HEK293 (cell line): ENCODE measurements around the gene ZBTB20.

Experiments
- CTCF ChIA-PET: fragments of 350-600 bp; formaldehyde crosslinking; extraction: SDS; loops from one replicate; lab custom pipeline; 2021; ENCODE audit warnings: antibody characterized with exemption; lab: Yijun Ruan, JAX
- POLR2A ChIA-PET: fragments of 300-600 bp; formaldehyde crosslinking; extraction: SDS; loops from one replicate; lab custom pipeline; 2020; ENCODE audit warnings: antibody characterized with exemption, inconsistent platforms; lab: Yijun Ruan, JAX
- H3K27ac ChIP-seq: fragments of 200-500 bp; sonication (Bioruptor generic); 2 replicates; pipeline ENCODE4 v1.5.1; 2014; ENCODE audit warnings: low read depth, low read length, control low read depth, inconsistent platforms; ENCODE audit errors: extremely low read depth
- H3K36me3 ChIP-seq, 2 experiments: fragments of 200-500 bp in 1 of 2; sonication (Bioruptor generic) in 1 of 2; 1 replicate in 1 of 2; 2 replicates in 1 of 2; pipeline ENCODE4 v1.5.1; 2014 to 2017; ENCODE audit warnings: inconsistent platforms in 2 of 2, low read length in 2 of 2; ENCODE audit not compliant: control insufficient read depth in 2 of 2, insufficient read depth in 1 of 2
- H3K4me1 ChIP-seq: fragments of 200-500 bp; sonication (Bioruptor generic); 2 replicates; pipeline ENCODE4 v1.5.1; 2014; ENCODE audit warnings: mild to moderate bottlenecking, low read length, inconsistent platforms; ENCODE audit not compliant: control insufficient read depth, insufficient read depth
- H3K4me3 ChIP-seq: 2 replicates; pipeline ENCODE4 v1.5.1; 2011; ENCODE audit warnings: low read depth, mild to moderate bottlenecking, control low read depth, low read length, moderate library complexity
- H3K9me3 ChIP-seq: fragments of 200-500 bp; sonication (Bioruptor generic); 2 replicates; pipeline ENCODE4 v1.5.1; 2014; ENCODE audit warnings: low read depth, low read length, inconsistent platforms; ENCODE audit not compliant: control insufficient read depth, insufficient read depth
- HOXD13 ChIP-seq: sonication (generic); formaldehyde crosslinking; IDR thresholded peaks from 2 replicates; pipeline ENCODE4 v1.8.0; 2022; ENCODE audit warnings: missing genetic modification reagents, borderline replicate concordance
- OSR2 ChIP-seq: fragments of 450-650 bp; formaldehyde crosslinking; IDR thresholded peaks from 2 replicates; pipeline ENCODE4 v1.5.1; 2016; ENCODE audit warnings: missing biosample characterization, missing genetic modification characterization
- ZFP41 ChIP-seq: fragments of 450-650 bp; formaldehyde crosslinking; IDR thresholded peaks from 2 replicates; pipeline ENCODE4 v1.5.1; 2016; ENCODE audit warnings: missing biosample characterization, missing genetic modification characterization, borderline replicate concordance
- ZNF169 ChIP-seq: fragments of 450-650 bp; formaldehyde crosslinking; IDR thresholded peaks from 2 replicates; pipeline ENCODE4 v1.5.1; 2016; ENCODE audit warnings: missing biosample characterization, missing genetic modification characterization
- ZNF174 ChIP-seq: fragments of 450-650 bp; formaldehyde crosslinking; IDR thresholded peaks from 2 replicates; pipeline ENCODE4 v1.5.0; 2017; ENCODE audit warnings: missing biosample characterization, mild to moderate bottlenecking, missing genetic modification characterization
- ZNF311 ChIP-seq: fragments of 450-650 bp; formaldehyde crosslinking; IDR thresholded peaks from 2 replicates; pipeline ENCODE4 v1.5.1; 2017; ENCODE audit warnings: missing biosample characterization, missing genetic modification characterization, borderline replicate concordance
- ZNF404 ChIP-seq: fragments of 450-650 bp; formaldehyde crosslinking; IDR thresholded peaks from 2 replicates; pipeline ENCODE4 v1.5.1; 2017; ENCODE audit warnings: missing biosample characterization, missing genetic modification characterization
- ZNF433 ChIP-seq: fragments of 450-650 bp; formaldehyde crosslinking; IDR thresholded peaks from 2 replicates; pipeline ENCODE4 v1.5.1; 2016; ENCODE audit warnings: missing biosample characterization, missing genetic modification characterization, low read depth
- ZNF48 ChIP-seq: fragments of 450-650 bp; formaldehyde crosslinking; IDR thresholded peaks from 2 replicates; pipeline ENCODE4 v1.5.1; 2016; ENCODE audit warnings: missing biosample characterization, missing genetic modification characterization
- ZNF701 ChIP-seq: fragments of 450-650 bp; formaldehyde crosslinking; IDR thresholded peaks from 2 replicates; pipeline ENCODE4 v1.5.1; 2016; ENCODE audit warnings: missing biosample characterization, missing genetic modification characterization
- ZSCAN23 ChIP-seq: fragments of 450-650 bp; formaldehyde crosslinking; IDR thresholded peaks from 2 replicates; pipeline ENCODE4 v1.5.1; 2016; ENCODE audit warnings: missing biosample characterization, missing genetic modification characterization
- TF ChIP-seq, protein P1 (sequence below): fragments of 450-650 bp; formaldehyde crosslinking; IDR thresholded peaks from 2 replicates; pipeline ENCODE4 v1.5.1; 2016; ENCODE audit warnings: missing biosample characterization, missing genetic modification characterization
- TF ChIP-seq, protein P2 (sequence below): fragments of 450-650 bp; formaldehyde crosslinking; IDR thresholded peaks from 2 replicates; pipeline ENCODE4 v1.5.1; 2017; ENCODE audit warnings: missing biosample characterization, missing genetic modification characterization
- TF ChIP-seq, protein P3 (sequence below): fragments of 450-650 bp; formaldehyde crosslinking; IDR thresholded peaks from 2 replicates; pipeline ENCODE4 v1.5.1; 2016; ENCODE audit warnings: missing biosample characterization, missing genetic modification characterization
- TF ChIP-seq, protein P4 (sequence below): fragments of 450-650 bp; formaldehyde crosslinking; IDR thresholded peaks from 2 replicates; pipeline ENCODE4 v1.5.1; 2017; ENCODE audit warnings: missing biosample characterization, missing genetic modification characterization

ZBTB20 gene

DNA sequence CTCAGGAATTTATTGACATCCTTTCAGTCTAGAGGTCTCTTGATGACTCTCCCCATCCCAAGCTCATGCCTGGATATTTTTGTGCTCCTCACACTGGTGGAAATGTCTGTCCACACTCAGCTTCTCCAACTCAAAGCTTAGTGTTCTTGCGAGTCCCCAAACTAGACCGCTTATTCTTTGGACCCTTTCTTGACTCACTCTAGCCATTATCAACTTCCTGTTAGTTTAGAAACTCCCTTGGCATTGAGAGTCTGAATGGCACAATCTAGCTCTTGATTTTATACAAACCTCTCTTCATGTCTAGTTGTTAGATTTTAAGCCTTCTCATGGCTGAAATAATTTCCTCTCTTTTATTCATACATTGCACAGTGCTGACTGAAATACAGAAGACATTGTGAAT, 833.7 kb downstream of the ZBTB20 start:
- POLR2A ChIA-PET, result no interaction called here
- no peaks in the 10 kb centered on the region for H3K4me1 ChIP-seq
- H3K9me3 ChIP-seq, result no peaks in the 10 kb centered on the region
- H3K4me3 ChIP-seq, result no peak overlapping the region
- H3K27ac ChIP-seq, result no peak overlapping the region
- no peak for TF ChIP-seq ZNF701 (tag by site-specific recombination)
- TF ChIP-seq, all 188 proteins: peak for 0
- CTCF ChIA-PET, result interaction anchor here (0.6 kb wide), 1 partner anchor 22 kb away, joined by 3 read pairs; no protein-coding TSS in a partner anchor
- H3K36me3 ChIP-seq, result no peaks in the 10 kb centered on the region

DNA sequence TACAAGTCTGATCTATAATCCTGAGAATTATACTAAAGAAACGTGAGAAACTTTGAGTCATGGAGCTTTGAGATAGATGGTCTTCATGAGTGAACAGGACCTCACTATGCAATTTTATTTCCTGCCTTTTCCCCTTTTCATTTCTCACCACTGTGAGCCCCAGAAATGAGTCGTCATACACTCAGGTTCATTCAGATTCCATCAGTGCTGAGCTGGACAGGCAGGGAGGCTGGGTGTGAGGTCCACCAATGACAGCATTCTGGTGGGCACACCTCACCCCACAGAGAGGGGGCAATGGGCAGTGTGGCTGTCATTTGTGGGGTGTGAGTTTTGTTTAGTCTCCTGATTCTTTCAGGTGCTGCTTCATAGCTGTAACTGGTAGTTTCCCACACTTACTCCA, 836.4 kb downstream of the ZBTB20 start:
- Histone ChIP-seq H3K4me3 (no peak overlapping the region), H3K9me3 (no peaks in the 10 kb centered on the region), H3K4me1 (no peaks in the 10 kb centered on the region), H3K36me3 (no peaks in the 10 kb centered on the region), H3K27ac (no peak overlapping the region)
- TF ChIP-seq, protein P1, sequence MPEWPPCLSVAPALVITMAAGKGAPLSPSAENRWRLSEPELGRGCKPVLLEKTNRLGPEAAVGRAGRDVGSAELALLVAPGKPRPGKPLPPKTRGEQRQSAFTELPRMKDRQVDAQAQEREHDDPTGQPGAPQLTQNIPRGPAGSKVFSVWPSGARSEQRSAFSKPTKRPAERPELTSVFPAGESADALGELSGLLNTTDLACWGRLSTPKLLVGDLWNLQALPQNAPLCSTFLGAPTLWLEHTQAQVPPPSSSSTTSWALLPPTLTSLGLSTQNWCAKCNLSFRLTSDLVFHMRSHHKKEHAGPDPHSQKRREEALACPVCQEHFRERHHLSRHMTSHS (tag by site-specific recombination), result no peak
- TF ChIP-seq, protein P2, sequence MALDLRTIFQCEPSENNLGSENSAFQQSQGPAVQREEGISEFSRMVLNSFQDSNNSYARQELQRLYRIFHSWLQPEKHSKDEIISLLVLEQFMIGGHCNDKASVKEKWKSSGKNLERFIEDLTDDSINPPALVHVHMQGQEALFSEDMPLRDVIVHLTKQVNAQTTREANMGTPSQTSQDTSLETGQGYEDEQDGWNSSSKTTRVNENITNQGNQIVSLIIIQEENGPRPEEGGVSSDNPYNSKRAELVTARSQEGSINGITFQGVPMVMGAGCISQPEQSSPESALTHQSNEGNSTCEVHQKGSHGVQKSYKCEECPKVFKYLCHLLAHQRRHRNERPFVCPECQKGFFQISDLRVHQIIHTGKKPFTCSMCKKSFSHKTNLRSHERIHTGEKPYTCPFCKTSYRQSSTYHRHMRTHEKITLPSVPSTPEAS (tag by site-specific recombination), result no peak
- TF ChIP-seq ZNF48 (tag by site-specific recombination) (no peak), HOXD13 (no peak), ZFP41 (tag by site-specific recombination) (no peak), ZNF169 (tag by site-specific recombination) (no peak)
- CTCF ChIA-PET, result interaction anchor here (0.5 to 1.7 kb wide), 2 partner anchors 11 to 660 kb away, joined by 4 to 5 read pairs; no protein-coding TSS in a partner anchor
- POLR2A ChIA-PET, result no interaction called here

DNA sequence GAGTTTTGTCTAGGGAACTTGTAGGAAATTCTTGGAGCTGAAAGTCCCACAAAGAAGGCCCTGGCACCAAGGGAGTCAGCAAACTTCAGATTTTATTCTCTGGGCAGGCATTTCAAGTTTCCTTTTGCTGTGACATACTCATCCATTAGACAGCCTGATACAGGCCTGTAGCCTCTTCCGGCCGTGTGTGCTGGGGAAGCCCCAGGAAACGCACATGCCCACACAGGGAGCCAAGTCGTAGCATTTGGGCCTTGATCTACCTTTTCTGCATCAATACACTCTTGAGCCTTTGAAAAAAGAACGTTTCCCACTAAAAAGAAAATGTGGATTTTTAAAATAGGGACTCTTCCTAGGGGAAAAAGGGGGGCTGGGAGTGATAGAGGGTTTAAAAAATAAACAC, 838.3 kb downstream of the ZBTB20 start:
- H3K27ac ChIP-seq, result no peak overlapping the region
- no peaks in the 10 kb centered on the region for H3K9me3 ChIP-seq
- ChIA-PET POLR2A (no interaction called here), CTCF (interaction anchor here (1.6 kb wide), 1 partner anchor 18 kb away, joined by 4 read pairs; no protein-coding TSS in a partner anchor)
- H3K36me3 ChIP-seq, result no peaks in the 10 kb centered on the region
- H3K4me3 ChIP-seq, result no peak overlapping the region
- H3K4me1 ChIP-seq, result no peaks in the 10 kb centered on the region
- TF ChIP-seq, protein P3, sequence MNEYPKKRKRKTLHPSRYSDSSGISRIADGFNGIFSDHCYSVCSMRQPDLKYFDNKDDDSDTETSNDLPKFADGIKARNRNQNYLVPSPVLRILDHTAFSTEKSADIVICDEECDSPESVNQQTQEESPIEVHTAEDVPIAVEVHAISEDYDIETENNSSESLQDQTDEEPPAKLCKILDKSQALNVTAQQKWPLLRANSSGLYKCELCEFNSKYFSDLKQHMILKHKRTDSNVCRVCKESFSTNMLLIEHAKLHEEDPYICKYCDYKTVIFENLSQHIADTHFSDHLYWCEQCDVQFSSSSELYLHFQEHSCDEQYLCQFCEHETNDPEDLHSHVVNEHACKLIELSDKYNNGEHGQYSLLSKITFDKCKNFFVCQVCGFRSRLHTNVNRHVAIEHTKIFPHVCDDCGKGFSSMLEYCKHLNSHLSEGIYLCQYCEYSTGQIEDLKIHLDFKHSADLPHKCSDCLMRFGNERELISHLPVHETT (tag by site-specific recombination), result no peak
- TF ChIP-seq ZNF433 (tag by site-specific recombination) (no peak), ZNF174 (no peak), OSR2 (no peak), ZNF404 (tag by site-specific recombination) (no peak), ZSCAN23 (tag by site-specific recombination) (no peak), ZNF311 (tag by site-specific recombination) (no peak)

DNA sequence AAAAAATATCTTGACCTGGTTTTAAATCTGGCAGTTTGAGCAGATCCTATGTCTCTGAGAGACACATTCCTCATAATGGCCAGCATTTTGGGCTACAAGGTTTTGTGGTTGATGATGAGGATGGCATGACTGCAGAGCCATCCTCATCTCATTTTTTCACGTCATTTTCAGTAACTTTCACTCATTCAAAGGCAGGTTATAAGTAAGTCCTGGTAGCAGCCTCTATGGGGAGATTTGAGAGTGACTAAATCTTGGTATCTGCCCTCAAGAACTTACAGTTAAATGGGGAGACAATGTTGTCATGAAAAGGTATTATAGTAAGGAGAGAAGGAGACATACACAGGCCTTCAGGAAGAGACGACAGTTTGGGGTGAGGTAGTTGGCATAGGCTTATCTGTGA, 838.7 kb downstream of the ZBTB20 start:
- H3K4me3 ChIP-seq, result no peak overlapping the region
- no peaks in the 10 kb centered on the region for H3K4me1 ChIP-seq
- no peaks in the 10 kb centered on the region for H3K36me3 ChIP-seq
- ChIA-PET POLR2A (no interaction called here), CTCF (interaction anchor here (1.6 kb wide), 1 partner anchor 18 kb away, joined by 4 read pairs; no protein-coding TSS in a partner anchor)
- TF ChIP-seq, protein P4, sequence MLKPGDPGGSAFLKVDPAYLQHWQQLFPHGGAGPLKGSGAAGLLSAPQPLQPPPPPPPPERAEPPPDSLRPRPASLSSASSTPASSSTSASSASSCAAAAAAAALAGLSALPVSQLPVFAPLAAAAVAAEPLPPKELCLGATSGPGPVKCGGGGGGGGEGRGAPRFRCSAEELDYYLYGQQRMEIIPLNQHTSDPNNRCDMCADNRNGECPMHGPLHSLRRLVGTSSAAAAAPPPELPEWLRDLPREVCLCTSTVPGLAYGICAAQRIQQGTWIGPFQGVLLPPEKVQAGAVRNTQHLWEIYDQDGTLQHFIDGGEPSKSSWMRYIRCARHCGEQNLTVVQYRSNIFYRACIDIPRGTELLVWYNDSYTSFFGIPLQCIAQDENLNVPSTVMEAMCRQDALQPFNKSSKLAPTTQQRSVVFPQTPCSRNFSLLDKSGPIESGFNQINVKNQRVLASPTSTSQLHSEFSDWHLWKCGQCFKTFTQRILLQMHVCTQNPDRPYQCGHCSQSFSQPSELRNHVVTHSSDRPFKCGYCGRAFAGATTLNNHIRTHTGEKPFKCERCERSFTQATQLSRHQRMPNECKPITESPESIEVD (tag by site-specific recombination), result no peak
- no peaks in the 10 kb centered on the region for H3K9me3 ChIP-seq
- no peak overlapping the region for H3K27ac ChIP-seq
